Thymus (tissue), 11 donors: ENCODE measurements around the gene SSTR5. TPM values are rescaled to one million over a fixed set of nuclear protein-coding genes. Genes with fewer than 3 reads are reported as not detected.

Experiments
- DNase-seq, 9 donors: peaks; one replicate each; pipeline ENCODE4 v3.0.0-alpha.2; 2013; ENCODE audit warnings: low spot score in 9 of 9, low read depth in 6 of 9, missing footprints in 1 of 9
- H3K27ac ChIP-seq, 2 donors: one replicate each; pipeline ENCODE4 v1.5.1; 2013; ENCODE audit warnings: control low read depth in 1 of 2, low read depth in 1 of 2, low read length in 1 of 2, mild to moderate bottlenecking in 1 of 2, moderate library complexity in 1 of 2
- H3K27me3 ChIP-seq, 2 donors: one replicate each; pipeline ENCODE4 v1.5.1; 2013; ENCODE audit warnings: low read length in 1 of 2; ENCODE audit not compliant: control insufficient read depth in 2 of 2, insufficient read depth in 1 of 2
- H3K36me3 ChIP-seq, 2 donors: one replicate each; pipeline ENCODE4 v1.5.1; 2013; ENCODE audit warnings: low read length in 1 of 2, mild to moderate bottlenecking in 1 of 2, moderate library complexity in 1 of 2; ENCODE audit not compliant: control insufficient read depth in 2 of 2, insufficient read depth in 2 of 2
- H3K4me1 ChIP-seq, 2 donors: one replicate each; pipeline ENCODE4 v1.5.1; 2013; ENCODE audit warnings: low read length in 2 of 2; ENCODE audit not compliant: control insufficient read depth in 2 of 2, insufficient read depth in 2 of 2
- H3K4me3 ChIP-seq, 2 donors: one replicate each; pipeline ENCODE4 v1.5.1; 2013; ENCODE audit warnings: low read length in 2 of 2, control low read depth in 1 of 2, mild to moderate bottlenecking in 1 of 2
- H3K9me3 ChIP-seq, 2 donors: one replicate each; pipeline ENCODE4 v1.5.1; 2013; ENCODE audit warnings: low read length in 1 of 2, mild to moderate bottlenecking in 1 of 2; ENCODE audit not compliant: control insufficient read depth in 2 of 2, insufficient read depth in 1 of 2
- whole genome bisulfite sequencing: extraction: QIAGEN DNeasy Blood & Tissue Kit; methylation state at CpG from one replicate; pipeline ENCODE4 v1.1.7; 2013; 5-methylcytosine and 5-hydroxymethylcytosine counted together
- polyA plus RNA-seq: library from polyadenylated mRNA; stranded (reverse); fragments of 200-250 nt; gene quantifications from one replicate; pipeline ENCODE4 v1.2.3, GENCODE V29; 2013
- total RNA-seq: library from RNA; stranded (reverse); fragments of 120-200 nt; gene quantifications from one replicate; pipeline ENCODE4 v1.2.4, GENCODE V29; 2013
- donor health status: healthy.

SSTR5 gene
- total and polyA plus RNA-seq, 2 donors = not detected

DNA sequence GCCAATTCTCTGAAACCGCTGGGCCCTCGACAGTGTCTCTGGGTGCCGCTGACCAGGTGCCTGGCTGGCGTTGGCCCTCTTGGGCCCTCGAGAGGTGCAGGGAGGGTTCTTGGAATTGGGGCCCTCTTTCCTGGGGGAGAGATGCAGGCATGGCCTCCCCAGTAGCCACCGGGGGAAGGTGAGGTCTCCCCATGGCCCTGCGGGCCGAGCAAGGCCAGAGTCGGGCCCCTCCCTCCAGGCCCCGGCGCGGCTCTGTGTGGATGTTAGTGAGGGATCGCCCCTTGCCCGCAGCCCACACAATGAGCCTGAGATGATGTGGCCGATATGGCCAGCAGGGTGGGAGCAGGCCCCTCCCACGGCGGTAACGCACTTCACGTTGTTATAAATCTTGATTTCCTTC, 46.6 kb downstream of the SSTR5 start:
- Histone ChIP-seq H3K9me3 (no peaks in the 10 kb centered on the region), H3K4me1 (no peaks in the 10 kb centered on the region), H3K27me3 (peaks cover 3 to 14% of the 10 kb centered on the region in 2 donors), H3K4me3 (no peak overlapping the region), H3K36me3 (no peaks in the 10 kb centered on the region), H3K27ac (no peak overlapping the region)
- WGBS = 70% methylated on average over 19 of the region's 19 CpGs
- no peak for DNase-seq

GRCh38 chr16:1119766-1120576, 47.4 kb downstream of the SSTR5 start:
- Histone ChIP-seq H3K9me3 (no peaks in the 10 kb centered on the region), H3K27me3 (peaks cover 3 to 14% of the 10 kb centered on the region in 2 donors), H3K4me3 (no peak overlapping the region), H3K4me1 (no peaks in the 10 kb centered on the region), H3K27ac (no peak overlapping the region), H3K36me3 (no peaks in the 10 kb centered on the region)
- no peak for DNase-seq
- WGBS = 77% methylated on average over 35 of the region's 35 CpGs

GRCh38 chr16:1120577-1120941, 48.0 kb downstream of the SSTR5 start:
- WGBS = 83% methylated on average over 22 of the region's 22 CpGs
- Histone ChIP-seq H3K9me3 (no peaks in the 10 kb centered on the region), H3K4me3 (no peak overlapping the region), H3K4me1 (no peaks in the 10 kb centered on the region), H3K27me3 (peaks cover 3 to 16% of the 10 kb centered on the region in 2 donors), H3K36me3 (no peaks in the 10 kb centered on the region), H3K27ac (no peak overlapping the region)
- no peak for DNase-seq

- H3K27me3 ChIP-seq = peaks cover 3 to 17% of the 10 kb centered on the region in 2 donors
- DNase-seq = no peak
- H3K36me3 ChIP-seq = no peaks in the 10 kb centered on the region
- H3K4me3 ChIP-seq = no peak overlapping the region
- 85% methylated on average over 23 of the region's 23 CpGs for WGBS
- no peak overlapping the region for H3K27ac ChIP-seq
- no peaks in the 10 kb centered on the region for H3K9me3 ChIP-seq
- no peaks in the 10 kb centered on the region for H3K4me1 ChIP-seq
Observed at GRCh38 chr16:1121009-1121408, 48.5 kb downstream of the SSTR5 start.

GRCh38 chr16:1121601-1122397, 49.3 kb downstream of the SSTR5 start:
- no peaks in the 10 kb centered on the region for H3K9me3 ChIP-seq
- no peak for DNase-seq
- H3K27me3 ChIP-seq = peaks cover 3 to 18% of the 10 kb centered on the region in 2 donors
- H3K4me1 ChIP-seq = no peaks in the 10 kb centered on the region
- no peak overlapping the region for H3K27ac ChIP-seq
- no peaks in the 10 kb centered on the region for H3K36me3 ChIP-seq
- no peak overlapping the region for H3K4me3 ChIP-seq
- 87% methylated on average over 30 of the region's 30 CpGs for WGBS

- H3K27me3 ChIP-seq = peaks cover 3 to 19% of the 10 kb centered on the region in 2 donors
- no peaks in the 10 kb centered on the region for H3K36me3 ChIP-seq
- DNase-seq = no peak
- H3K4me1 ChIP-seq = no peaks in the 10 kb centered on the region
- H3K4me3 ChIP-seq = no peak overlapping the region
- 89% methylated on average over 14 of the region's 14 CpGs for WGBS
- H3K27ac ChIP-seq = no peak overlapping the region
- no peaks in the 10 kb centered on the region for H3K9me3 ChIP-seq
Observed at GRCh38 chr16:1122398-1122765, 49.8 kb downstream of the SSTR5 start.

DNA sequence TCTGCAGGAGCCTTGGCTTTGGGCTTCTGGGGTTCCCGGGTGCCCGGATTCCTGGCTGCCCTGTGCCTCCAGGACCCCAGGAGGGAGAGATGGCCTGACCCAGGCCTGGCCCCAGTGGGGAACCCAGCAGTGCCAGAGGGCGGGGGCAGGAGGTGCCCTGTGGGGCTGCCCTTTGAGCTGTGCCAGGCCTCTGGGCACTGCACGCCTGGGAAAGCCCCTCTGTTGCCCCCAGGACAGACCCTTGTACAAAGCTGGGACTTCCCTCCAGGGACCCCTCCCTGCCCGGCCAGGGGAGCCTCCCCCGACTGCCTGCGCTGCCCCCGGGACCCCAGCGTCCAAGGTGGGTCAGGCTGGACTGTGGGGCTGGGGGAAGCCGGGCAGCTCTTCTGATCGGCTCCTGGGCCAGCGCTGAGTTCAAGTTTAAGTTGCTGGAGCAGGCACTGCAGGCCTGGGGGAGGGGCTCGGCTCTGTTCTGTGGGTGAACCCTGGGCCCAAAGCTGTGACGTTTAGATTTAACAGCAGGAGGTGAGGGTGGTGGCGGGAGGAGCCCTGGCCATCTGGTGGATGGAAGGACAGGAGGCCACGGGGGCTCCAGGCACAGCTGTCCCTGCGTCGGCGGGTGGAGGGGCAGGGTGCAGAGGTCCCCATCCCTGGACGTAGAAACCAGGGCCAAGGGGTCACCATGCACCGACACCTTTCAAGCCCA, 51.1 kb downstream of the SSTR5 start:
- peaks cover 3 to 18% of the 10 kb centered on the region in 2 donors for H3K27me3 ChIP-seq
- WGBS = 73% methylated on average over 21 of the region's 21 CpGs
- no peaks in the 10 kb centered on the region for H3K36me3 ChIP-seq
- no peak overlapping the region for H3K4me3 ChIP-seq
- no peaks in the 10 kb centered on the region for H3K4me1 ChIP-seq
- H3K27ac ChIP-seq = no peak overlapping the region
- no peaks in the 10 kb centered on the region for H3K9me3 ChIP-seq
- DNase-seq = no peak

DNA sequence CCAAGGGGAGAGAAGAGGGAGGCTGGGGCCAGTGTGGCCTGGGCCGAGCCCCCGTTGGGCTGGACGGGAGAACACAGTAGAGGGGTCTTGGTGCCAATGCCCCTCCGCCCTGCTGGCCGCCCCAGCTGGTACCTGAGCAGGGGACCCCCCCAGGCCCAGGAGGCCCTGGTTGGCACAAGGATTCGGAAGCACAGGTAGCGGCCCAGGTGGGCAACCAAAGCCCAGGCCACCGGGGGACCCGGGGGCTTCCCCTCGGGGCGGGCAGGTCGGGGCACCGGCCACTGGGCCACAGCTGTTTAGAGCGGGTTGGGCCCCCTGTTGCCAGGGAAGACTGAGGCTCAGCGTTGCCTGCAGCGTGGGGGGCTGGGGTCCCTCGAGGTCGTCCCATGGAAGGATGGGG, 51.7 kb downstream of the SSTR5 start:
- Histone ChIP-seq H3K36me3 (no peaks in the 10 kb centered on the region), H3K27ac (no peak overlapping the region), H3K9me3 (no peaks in the 10 kb centered on the region), H3K4me1 (no peaks in the 10 kb centered on the region), H3K27me3 (peaks cover 3 to 15% of the 10 kb centered on the region in 2 donors), H3K4me3 (no peak overlapping the region)
- DNase-seq = no peak
- 87% methylated on average over 18 of the region's 18 CpGs for WGBS

DNA sequence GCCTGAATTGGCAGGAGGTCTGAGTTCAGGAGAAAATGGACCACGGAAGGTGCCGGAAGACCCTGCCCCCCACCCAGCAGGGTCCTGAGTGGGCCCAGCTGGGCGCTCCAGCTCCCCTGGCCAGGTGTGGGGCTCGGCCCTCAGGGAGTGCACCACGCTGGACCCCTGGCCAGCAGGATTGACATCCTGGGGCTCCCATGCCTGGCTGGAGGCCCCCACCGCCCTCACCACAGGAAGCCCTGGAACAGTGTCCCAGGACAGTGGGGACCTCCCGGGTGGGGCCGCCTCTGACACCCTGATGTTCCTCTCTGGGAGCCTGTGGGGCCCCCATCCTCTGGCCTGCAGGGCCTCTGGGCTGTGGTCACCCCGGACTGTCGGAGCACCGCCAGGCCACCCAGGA, 52.2 kb downstream of the SSTR5 start:
- Histone ChIP-seq H3K27ac (no peak overlapping the region), H3K27me3 (peaks cover 3 to 15% of the 10 kb centered on the region in 2 donors), H3K4me3 (no peak overlapping the region), H3K9me3 (no peaks in the 10 kb centered on the region), H3K4me1 (no peaks in the 10 kb centered on the region), H3K36me3 (no peaks in the 10 kb centered on the region)
- no peak for DNase-seq
- 89% methylated on average over 11 of the region's 11 CpGs for WGBS
